HG02981 (cell line): ENCODE data around the gene CDH23.

Experiments
- ATAC-seq: cut with Tn5 transposase; IDR thresholded peaks from one replicate; pipeline ENCODE4 v1.9.1; 2021; ENCODE audit warnings: mild to moderate bottlenecking, moderate library complexity; ENCODE audit not compliant: unreplicated experiment

CDH23 gene

DNA sequence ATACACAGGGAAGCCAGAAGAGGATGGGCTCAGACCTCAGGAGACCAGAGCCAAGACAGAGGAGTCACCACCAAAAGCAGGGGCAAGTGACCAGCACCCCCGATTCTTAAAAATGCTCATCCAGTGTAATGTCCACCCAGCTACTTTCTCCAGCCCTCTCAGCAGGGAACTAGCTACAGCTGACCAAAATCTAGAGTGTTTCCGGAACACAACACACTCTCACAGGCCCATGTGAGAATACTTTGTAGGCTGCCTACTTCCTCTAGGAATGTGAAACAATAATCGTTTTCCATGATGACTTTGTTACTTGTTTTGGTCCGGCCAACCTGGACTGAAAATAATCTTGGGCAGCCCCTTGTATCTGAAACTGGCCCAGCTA is 439.9 kb downstream of the CDH23 start:
- peak; percentile 14 for ATAC-seq

DNA sequence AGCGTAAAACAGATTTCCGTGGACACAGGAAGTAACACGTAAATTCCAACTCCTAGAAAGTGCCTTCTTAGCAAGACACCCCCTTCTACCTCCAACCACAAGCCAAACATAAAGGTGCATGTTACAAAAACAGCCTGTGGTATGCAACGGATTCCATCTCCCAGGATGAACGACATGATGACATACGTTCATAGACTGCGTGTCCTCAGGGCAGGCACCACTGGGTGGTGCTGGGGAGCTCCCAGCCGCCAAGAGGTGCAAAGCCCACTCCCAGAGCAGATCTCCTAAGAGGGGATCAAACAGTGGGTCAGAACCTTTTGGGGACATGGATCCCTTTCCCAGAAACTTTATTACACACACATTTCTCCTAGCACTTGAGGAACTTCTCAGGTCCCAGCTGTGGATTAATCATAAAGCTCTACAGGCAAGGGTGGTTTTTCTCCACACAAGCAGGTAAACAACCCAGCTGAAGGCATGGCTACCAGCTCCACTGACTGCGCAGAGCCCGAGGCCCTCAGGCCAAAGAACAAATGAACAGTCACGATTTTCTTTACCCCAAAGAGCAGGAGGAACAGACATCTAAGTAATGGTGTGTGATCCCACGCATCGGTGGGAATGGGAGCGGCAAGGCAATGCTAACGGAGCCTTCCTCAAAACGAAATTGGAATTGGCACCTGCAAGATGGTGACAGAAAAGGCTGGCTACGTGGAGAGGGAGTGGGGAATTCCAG is 440.5 kb downstream of the CDH23 start:
- no peak for ATAC-seq

DNA sequence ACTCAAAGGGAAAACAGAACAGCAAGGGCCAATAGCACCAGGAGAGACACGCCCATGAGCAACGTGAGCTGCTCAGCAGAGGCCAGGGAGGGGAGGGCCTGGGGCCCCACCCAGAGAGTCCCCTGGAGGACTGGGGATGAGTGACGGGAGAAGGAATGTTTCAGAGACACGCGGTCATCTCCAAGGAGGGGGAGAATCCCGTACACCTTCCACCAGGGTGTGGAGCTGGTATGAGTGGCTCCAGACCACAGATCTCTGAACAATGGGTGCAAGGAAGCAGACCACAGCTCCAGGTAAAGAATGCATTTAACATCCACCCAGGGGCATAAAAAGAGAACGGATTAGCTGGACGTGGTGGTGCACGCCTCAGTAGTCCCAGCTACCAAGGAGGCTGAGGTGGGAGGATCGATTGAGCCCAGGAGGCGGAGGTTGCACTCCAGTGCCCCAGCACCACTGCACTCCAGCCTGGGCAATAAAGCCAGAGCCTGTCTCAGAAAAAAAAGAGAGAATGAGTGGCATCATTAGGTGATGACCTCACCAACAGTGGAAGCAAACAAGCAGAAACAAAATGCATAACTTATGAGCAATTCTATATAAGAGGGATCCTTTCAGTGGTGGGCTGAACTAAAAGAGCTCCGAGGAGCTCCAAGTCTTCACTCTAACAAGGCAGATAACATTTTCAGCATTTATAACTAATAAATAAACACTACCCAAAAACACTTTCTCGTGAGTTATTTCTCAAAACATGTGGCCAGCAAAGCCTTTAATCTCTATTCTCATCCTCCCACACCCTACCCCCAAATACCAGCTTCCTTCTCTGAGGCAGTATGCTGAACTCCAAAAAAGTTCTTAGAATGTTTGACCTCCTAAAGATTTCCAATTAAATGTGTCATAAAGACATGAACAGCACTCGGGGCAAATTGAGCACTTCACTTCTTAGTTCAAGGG is 441.8 kb downstream of the CDH23 start:
- ATAC-seq: no peak

DNA sequence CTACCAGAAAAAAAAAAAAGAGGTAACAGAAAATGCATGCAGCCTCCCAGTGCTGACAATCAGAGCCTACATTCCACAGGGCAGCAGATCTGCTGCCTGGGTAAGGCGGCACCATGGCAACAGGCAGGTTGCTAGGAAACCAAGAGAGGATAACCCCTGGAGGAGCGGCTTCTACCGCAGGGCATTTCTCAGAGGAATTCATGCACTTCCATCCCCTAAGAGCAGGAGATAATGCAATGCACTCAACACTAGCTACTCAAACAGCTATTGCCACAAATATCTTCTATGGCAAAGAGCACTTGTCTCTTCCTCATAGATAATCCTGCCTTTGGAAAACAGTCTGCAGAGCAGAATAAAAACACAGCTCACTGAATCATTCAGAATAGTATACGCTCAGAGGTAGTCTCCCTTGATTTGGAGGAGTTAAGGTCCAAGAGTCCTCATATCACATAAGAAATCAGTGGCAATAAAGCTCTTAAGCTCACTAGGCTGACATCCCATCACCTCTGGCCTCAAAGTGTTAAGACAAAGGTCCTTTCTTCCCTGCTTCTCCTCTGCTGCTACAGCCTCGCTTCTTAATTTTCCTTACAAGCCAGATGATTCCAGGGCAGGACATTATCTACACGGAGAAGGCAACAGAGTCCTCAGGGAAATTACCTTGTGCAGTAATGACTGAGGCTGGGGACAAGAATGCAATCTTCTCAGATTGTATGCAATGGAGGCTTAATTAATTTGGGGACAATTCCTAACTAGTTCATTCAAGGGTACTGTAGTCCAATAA is 443.6 kb downstream of the CDH23 start:
- no peak for ATAC-seq

DNA sequence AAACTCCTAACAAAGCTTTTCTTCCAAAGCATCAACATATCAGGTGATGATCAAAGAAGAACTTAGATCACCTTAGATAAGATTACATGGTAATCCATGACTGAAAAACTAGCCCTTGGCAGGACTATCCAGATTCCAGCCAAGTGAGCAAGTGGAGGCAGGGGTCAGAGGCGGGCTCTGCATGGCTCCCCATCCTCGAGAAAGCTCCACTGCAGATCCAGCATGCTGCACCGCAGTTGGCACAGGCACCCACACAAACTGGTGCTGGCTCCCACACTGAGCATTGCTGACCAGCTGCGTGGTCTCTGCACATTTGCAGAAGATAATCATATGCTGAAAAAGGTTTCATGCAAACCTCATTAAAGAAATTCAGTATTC is 444.2 kb downstream of the CDH23 start:
- ATAC-seq: no peak

DNA sequence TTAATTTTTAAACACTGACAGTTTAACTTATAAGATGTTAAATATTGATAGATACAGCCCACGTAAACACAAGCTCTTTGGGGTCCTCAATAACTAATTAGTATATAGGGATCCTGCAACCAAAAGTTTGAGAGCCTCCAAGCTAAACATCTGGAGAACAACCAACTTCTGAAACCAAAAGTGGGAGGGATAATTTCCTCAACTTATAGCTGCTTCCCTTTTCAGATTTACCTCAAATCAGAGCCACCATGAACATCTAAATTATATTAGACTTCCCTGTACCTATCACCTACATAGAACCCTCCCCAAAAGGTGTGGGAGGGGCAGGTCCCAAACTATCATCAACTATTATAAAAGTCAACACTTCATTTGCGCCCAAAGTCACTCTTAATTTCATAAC is 445.7 kb downstream of the CDH23 start:
- ATAC-seq: no peak

DNA sequence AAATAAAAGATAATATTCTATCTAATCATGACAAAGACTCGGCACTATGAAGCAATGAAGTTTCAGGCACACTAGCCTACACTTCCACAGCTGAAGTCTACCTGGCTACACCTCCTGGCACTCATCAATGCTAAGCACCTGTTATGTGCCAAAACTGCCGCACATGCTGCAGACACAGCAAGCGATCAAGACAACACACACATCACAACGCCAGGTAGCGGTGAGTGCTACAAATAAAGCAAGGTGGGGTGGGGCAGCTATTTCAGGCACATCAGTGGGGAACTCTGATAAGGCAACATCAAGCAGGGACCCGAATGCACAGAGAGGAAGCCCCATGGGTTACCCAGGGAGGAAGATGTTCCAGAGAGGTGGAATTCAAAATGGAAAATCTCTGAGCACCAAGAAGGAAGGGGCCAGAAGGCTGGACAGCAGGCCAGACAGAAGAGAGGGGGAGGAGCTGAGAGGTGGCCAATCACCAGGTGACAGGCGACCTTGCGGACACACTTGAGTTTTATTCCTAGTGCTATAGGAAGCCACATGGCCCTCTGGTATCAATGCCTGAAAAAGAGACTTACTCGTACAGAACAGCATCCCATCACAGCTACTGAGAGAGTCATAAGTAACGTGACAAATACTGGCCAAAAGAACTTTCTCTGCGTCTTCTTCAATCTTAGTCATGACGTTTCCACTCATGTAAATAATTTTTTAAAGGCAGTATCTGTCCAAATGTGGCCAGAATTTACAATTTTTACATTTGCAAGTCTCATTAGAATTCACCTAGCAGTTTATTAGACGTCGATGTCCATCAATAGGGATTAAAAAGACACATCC is 446.4 kb downstream of the CDH23 start:
- ATAC-seq: no peak

DNA sequence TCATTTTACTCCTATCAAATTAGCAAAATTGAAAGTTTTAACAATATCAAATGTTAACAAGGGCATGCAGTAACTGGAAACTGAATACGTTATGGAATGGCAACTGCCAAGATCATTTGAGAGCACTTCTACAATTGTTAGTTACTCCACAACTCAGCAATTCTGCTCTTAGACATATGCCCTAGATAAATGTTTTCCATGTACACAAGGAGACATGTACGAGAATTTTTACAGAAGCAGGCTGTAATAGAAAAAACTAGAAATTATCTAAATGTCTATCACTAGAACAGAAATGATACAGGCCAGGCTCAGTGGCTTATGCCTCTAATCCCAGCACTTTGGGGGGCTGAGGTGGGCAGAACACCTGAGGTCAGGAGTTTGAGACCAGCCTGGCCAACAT is 447.4 kb downstream of the CDH23 start:
- no peak for ATAC-seq

DNA sequence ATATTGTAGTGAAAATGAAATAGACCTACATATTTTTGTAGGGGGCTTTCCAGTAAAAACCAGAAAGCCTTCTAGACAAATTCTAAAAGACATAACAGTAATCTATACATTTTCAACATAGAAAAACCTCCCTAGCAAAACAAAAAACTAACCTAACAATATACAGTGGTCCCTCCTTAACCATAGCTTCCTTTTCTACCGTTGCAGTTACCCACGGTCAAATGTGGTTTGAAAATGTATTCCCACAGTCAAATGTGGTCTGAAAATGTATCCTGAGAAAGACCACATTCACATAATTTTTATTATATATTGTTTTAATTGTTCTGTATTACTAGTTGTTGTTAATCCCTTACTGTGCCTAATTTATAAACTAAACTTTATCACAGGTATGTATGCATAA is 448.0 kb downstream of the CDH23 start:
- ATAC-seq: no peak

DNA sequence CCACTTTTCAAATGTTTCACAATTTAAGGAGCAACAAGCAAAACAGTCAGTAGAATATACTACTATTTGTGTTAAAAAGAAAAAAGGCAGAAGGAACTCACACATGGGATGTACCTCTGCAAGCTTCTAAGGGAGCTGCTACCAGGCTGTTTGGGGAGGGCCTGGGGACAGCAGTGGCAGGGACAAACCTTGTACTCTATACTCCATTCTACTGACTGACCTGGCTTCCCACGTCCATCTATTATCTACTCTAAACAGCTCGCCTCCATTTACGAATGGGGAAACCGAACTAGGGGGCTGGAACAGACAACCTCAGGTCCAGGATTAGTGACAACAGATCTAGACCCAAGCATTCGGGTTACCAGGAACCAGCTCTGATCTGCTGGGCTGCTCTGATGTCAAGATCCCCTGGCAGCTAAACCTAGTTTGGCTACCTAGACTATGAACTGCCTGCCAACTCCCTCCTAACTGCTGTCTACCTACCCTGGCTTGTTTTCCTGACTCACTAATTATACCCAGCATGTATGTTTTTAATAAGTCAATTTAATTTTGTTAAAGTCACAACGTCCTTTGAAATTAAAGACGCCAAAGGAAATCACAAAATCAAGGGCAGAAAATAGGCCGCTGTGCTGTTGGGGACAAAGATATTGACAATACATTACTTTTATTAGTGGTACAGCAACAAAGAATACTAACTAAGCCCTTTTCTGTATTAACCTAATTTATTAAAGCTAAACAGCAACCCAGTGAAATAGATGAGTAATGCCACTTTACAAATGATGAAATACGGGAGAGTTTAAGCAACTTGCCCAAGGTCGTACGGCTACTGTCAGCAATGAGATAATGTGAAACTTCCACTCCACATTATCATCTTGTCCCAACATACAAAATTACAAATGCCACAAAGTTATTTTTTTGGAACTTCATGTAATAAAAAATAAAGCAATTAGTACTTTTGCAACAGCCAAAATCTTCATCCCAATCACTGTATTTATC is 449.0 kb downstream of the CDH23 start:
- ATAC-seq: no peak

DNA sequence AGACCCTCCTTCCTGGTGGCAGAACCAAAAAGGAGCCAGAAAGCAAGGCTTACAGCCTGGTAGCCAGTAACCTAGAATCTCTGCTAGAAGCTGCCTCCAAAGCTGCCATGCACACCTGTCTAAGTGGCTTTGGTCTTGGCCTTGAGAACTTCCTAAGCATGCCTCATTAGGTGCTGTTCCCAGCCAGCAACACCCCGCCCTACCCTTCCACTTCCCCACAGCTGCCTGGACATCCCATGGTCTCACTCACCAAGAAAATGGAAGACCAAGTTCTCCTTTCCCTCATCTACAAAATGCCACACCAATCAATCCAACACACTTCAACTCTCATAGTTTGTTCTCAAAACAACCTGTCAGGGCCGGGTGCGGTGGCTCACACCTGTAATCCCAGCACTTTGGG is 450.1 kb downstream of the CDH23 start:
- no peak for ATAC-seq

DNA sequence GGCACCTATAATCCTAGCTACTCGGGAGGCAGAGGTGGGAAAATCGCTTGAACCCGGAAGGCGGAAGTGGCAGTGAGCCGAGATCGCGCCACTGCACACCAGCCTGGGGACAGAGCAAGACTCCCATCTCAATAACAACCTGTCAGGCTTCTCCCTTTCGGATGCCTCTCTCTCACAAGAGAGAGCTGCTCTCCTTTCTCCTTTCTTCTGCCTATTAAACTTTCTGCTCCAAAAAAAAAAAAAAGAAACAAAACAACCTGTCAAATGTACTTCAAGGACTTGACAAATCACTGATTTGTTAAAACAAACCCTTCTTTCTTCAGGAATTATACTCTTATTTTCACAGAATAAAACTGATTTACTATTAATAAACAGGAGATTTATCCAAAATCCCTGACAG is 450.7 kb downstream of the CDH23 start:
- no peak for ATAC-seq

DNA sequence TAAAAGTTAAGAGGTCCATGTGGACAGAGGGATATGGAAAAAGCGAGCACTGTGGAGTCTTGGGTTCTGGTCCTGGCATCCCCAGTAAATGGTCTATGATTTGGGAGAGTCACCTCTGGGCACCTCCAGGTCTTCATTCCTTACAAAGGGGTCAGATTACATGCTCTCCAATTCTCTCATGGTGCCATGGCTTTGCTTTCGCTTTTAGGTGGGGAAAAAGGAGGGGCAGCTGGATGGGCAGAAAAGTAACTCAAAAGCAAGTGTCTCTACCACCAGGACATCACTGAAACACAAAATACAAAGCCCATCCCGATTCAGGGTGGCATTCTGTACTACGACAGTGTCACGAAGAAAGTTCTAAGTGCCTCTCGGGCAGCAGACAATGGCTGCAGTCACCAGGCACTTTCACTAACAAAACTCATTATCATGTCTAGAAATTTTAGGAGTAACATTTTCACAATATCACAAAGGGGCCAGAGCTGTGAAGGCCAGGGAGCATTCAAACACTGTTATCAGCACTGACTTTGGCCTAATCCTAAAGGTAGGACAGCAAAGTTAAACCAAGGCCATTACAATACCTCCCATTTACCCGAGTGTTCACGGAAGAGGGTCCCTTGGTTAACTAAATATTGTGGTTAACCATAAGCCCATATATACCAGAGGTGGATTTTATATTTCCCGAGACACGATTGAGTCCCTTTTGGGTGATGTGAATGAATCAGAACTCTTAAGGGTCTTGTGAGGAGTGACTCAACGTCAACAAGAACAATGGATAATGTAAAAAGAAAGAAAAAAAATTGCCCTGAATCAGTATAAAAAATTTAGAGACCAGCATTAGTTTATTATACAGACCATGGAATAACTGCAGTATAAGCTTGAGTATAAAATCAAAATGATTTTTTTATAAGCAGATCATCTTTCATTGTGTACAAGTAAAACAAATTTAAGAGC is 451.9 kb downstream of the CDH23 start:
- ATAC-seq: no peak

DNA sequence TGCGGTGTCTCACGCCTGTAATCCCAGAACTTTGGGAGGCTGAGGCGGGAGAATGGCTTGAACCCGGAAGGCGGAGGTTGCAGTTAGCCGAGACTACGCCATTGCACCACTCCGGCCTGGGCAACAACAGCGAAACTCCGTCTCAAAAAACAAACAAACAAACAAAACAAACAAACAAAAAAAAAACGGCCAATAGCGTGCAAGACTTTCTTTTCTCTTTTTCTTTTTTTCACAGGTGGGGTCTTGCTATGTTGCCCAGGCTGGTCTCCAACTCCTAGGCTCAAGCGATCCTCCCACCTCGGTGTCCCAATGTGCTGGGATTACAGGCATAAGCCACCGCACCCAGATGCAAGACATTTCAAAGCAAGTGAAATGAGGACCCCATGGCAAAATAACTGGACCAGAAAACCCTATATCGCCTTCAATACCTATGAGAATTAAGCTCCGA is 452.8 kb downstream of the CDH23 start:
- no peak for ATAC-seq

DNA sequence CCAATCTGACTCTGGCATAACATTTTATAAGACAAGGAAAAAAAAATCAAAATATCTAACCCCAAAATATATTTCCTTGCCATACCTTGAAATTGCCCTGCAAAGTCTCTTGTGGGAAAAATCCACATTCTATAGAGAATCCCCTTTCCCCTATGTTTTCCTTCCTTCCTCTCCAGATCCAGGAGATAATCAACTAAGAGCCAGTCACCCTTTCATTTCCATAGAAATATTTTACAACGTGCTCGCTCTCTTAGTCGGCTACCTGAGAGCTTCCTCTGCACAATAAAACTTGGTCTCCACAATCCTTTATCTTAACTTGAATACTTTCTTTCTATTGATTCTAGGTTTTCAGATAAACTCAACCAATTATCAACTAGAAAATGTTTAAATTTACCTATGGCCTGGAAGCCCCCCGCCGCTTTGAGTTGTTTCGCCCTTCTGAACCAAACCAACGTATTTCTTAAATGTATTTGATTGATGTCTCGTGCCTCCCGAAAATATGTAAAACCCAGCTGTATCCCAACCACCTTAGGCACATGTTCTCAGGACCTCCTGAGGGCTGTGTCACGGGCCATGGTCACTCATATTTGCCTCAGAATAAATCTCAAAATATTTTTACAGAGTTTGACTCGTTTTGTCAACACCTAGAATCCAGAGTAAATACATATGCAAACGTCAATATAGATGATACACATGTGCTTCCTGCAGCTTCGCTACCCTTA is 453.5 kb downstream of the CDH23 start:
- ATAC-seq: no peak

DNA sequence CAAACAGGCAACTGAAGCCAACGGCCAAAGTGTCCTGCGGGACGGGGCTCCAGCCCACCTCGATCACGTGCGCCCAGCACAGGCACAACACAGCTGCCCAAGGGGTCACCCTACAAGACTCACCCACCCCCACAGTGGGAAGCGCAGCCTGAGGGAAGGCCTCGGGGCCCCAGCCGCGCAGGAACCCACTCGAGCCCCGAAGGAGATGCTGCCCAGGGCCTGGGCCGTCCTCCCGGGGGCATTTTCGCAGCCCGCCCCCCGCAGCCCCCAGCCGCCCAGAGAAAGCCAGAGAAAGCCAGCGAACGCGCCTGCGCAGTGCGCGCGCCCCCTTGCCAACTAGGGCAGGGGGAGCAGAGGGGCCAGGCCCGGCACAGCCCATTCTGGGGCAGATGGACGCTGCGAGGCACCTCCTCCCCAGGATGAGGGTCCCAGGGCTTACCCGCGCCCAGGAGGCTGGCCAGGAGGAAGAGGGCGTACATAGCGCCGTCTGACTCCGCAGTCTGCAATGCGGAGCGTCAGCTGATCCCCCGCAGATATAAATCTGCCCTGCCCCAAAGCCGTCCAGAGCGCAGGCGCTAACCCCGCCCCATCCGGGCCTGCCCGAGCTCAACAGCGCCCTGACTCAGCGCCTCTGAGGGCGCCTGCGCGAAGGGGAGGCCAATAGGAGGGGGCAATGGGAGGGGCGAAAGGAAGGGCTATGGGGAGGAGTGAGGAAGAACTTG is 454.2 kb downstream of the CDH23 start, which contains the start of gene PSAP:
Gene PSAP (minus strand): TSS at position 509 of the 722 bp plus-strand sequence. CDS start 30 bp downstream, at position 479.
- peak; percentile 98 for ATAC-seq
